ENCODE measurements around the gene BLVRA.

DNA sequence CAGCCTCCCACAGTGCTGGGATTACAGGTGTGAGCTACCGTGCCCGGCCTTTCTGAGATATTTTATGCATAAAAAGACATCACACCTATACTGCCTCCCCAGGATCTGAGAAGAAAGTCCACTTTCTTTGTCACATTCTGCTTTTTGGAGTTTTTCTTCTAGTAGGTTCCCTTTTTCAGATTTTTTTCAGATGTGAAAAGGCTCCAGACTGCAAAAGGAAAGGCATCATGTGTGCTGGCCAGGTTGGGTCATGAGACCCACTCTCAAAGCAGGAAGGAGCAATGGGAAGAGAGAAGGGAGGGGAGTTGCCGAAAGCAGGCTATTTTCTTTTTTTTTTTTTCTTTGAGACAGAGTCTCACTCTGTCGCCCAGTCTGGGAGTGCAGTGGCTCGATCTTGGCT is 10.8 kb downstream of the BLVRA start:
- TF ChIP-seq SIN3A (IDR thresholded peaks at IDR 0.05; ENCODE audit: low read depth) (no peak), POLR2AphosphoS5 (IDR thresholded peaks at IDR 0.05; ENCODE audit: low read depth, low read length) (no peak), CTCF (IDR thresholded peaks at IDR 0.05 in 2 of 3, conservative IDR thresholded peaks at IDR 0.05 in 1 of 3; ENCODE audit: borderline replicate concordance in 1 of 3, insufficient read depth in 1 of 3, low read depth in 2 of 3, low read length in 2 of 3) (no peak), EZH2phosphoT487 (IDR thresholded peaks at IDR 0.05; ENCODE audit: borderline replicate concordance) (no peak), SP1 (IDR thresholded peaks at IDR 0.05; ENCODE audit: low read depth) (no peak), YY1 (IDR thresholded peaks at IDR 0.05; ENCODE audit: extremely low read depth, insufficient replicate concordance, low read depth, low read length) (no peak), EGR1 (IDR thresholded peaks at IDR 0.05; ENCODE audit: low read depth) (no peak), EZH2 (IDR thresholded peaks at IDR 0.05) (no peak), REST (IDR thresholded peaks at IDR 0.05; ENCODE audit: low read depth) (no peak), RAD21 (IDR thresholded peaks at IDR 0.05; ENCODE audit: low read depth) (no peak), ZNF274 (IDR thresholded peaks at IDR 0.05; ENCODE audit: low read depth, low read length) (no peak), POLR2A (IDR thresholded peaks at IDR 0.05; ENCODE audit: borderline replicate concordance, extremely low read depth, insufficient read depth, insufficient read length) (no peak)
- TF ChIP-seq, protein P1, sequence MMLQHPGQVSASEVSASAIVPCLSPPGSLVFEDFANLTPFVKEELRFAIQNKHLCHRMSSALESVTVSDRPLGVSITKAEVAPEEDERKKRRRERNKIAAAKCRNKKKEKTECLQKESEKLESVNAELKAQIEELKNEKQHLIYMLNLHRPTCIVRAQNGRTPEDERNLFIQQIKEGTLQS (IDR thresholded peaks at IDR 0.05) = no peak

Data from HCT116 (cell line).